ENCODE measurements around the gene TECPR2.
"Not testable (repeated sequence)": the region's sequence is repeated elsewhere in the genome, so short reads cannot be mapped to it uniquely, and the experiment has no call there.

Gene TECPR2

GRCh38 chr14:102333795-102334705 is 28.7 kb upstream of the TECPR2 start:
- DNase-seq (ENCODE audit: low spot score) = no peak

GRCh38 chr14:102335163-102335562 is 27.6 kb upstream of the TECPR2 start:
- no peak for DNase-seq (ENCODE audit: low spot score)

GRCh38 chr14:102338724-102339123 is 24.0 kb upstream of the TECPR2 start:
- no peak for DNase-seq (ENCODE audit: low spot score)

GRCh38 chr14:102341566-102341965 is 21.2 kb upstream of the TECPR2 start:
- DNase-seq (ENCODE audit: low spot score) = no peak

GRCh38 chr14:102342238-102342637 is 20.5 kb upstream of the TECPR2 start:
- DNase-seq (ENCODE audit: low spot score) = no peak

- no peak for DNase-seq (ENCODE audit: low spot score)
Measured at GRCh38 chr14:102344084-102344483, 18.7 kb upstream of the TECPR2 start.

GRCh38 chr14:102344485-102344884 is 18.3 kb upstream of the TECPR2 start:
- no peak for DNase-seq (ENCODE audit: low spot score)

- DNase-seq (ENCODE audit: low spot score) = no peak
Measured at GRCh38 chr14:102345232-102345631, 17.5 kb upstream of the TECPR2 start.

GRCh38 chr14:102346645-102347044 is 16.1 kb upstream of the TECPR2 start:
- no peak for DNase-seq (ENCODE audit: low spot score)

GRCh38 chr14:102348376-102348775 is 14.4 kb upstream of the TECPR2 start:
- DNase-seq (ENCODE audit: low spot score) = no peak

- no peak for DNase-seq (ENCODE audit: low spot score)
Measured at GRCh38 chr14:102351023-102351422, 11.7 kb upstream of the TECPR2 start.

GRCh38 chr14:102351593-102351992 is 11.1 kb upstream of the TECPR2 start:
- not testable (repeated sequence) for DNase-seq (ENCODE audit: low spot score)

- no peak for DNase-seq (ENCODE audit: low spot score)
Measured at GRCh38 chr14:102352213-102352612, 10.5 kb upstream of the TECPR2 start.

- DNase-seq (ENCODE audit: low spot score) = no peak
Measured at GRCh38 chr14:102353126-102353619, 9.6 kb upstream of the TECPR2 start.

- no peak for DNase-seq (ENCODE audit: low spot score)
Measured at GRCh38 chr14:102356280-102356679, 6.5 kb upstream of the TECPR2 start.

- no peak for DNase-seq (ENCODE audit: low spot score)
Measured at GRCh38 chr14:102359341-102359740, 3.4 kb upstream of the TECPR2 start.

GRCh38 chr14:102360388-102360787 is 2.4 kb upstream of the TECPR2 start:
- no peak for DNase-seq (ENCODE audit: low spot score)

GRCh38 chr14:102362084-102362483 is 657 bp upstream of the TECPR2 start:
- DNase-seq (ENCODE audit: low spot score) = peak; percentile 67

GRCh38 chr14:102363182-102363943 is 622 bp downstream of the TECPR2 start:
- DNase-seq (ENCODE audit: low spot score) = peak; percentile 43

GRCh38 chr14:102370305-102370809 is 7.6 kb downstream of the TECPR2 start:
- DNase-seq (ENCODE audit: low spot score) = no peak

- DNase-seq (ENCODE audit: low spot score) = no peak
Measured at GRCh38 chr14:102371361-102371760, 8.6 kb downstream of the TECPR2 start.

GRCh38 chr14:102373110-102373509 is 10.4 kb downstream of the TECPR2 start:
- DNase-seq (ENCODE audit: low spot score) = no peak

- no peak for DNase-seq (ENCODE audit: low spot score)
Measured at GRCh38 chr14:102374264-102374663, 11.5 kb downstream of the TECPR2 start.
